GM21526 (cell line): ENCODE measurements around the gene FRMPD2.
"Not testable (repeated sequence)": the region's sequence is repeated elsewhere in the genome, so short reads cannot be mapped to it uniquely, and the experiment has no call there.

Experiments used
- ATAC-seq: cut with Tn5 transposase; IDR thresholded peaks from one replicate; pipeline ENCODE4 v1.9.1; 2021; ENCODE audit warnings: moderate library complexity; ENCODE audit not compliant: unreplicated experiment, low FRiP score

The FRMPD2 gene

DNA sequence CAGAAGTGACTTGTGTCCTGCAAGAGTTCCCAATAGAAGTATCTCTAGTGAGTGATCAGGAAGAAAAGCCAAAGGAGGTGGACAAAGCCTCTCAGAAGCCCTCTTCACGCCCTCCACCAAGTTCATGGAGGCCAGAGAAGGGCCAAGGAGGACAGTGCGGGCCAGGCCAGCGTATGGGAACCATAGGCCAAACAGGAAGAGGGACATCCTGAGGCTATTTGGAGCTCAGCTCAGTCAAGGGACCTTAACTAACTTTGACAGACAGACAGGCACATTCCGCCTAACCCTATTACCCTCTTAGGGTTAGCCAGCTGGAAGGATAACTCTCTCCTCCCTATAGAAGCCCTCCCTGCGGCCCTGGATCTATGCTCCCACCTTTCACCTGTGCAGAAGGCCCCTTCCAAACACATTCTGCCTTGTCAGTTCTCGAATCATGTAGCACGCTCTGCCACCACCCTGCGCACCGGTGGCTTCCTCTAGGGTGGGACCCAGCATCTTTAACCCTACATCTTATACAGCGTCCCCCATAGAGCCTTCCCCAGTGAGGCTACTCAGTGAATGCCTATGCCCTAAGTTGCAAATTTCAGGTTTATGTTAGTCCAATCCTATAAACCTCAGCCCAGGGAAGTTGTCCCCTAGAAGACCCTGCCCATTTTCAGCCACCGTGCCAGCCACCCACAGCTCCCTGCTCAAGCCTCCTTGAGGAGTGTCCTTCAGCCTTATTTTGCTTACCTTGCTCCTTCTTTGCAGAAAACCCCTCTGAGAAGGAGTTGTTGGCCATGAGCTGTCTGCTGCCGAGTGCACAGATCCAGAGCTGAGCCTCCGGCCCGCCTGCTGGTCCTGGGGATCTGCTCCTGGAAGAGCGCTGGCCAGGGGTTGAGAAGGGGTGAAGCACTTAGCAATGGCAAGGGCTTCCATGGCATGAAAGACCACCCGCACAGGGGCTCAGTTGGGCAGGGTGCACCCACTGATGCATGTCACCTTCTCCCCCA is 36.9 kb downstream of the FRMPD2 start:
- ATAC-seq, result no peak

GRCh38 chr10:48236199-48236621 is 38.3 kb downstream of the FRMPD2 start:
- no peak for ATAC-seq

- ATAC-seq, result no peak
Observed at GRCh38 chr10:48235501-48235900, 39.0 kb downstream of the FRMPD2 start.

DNA sequence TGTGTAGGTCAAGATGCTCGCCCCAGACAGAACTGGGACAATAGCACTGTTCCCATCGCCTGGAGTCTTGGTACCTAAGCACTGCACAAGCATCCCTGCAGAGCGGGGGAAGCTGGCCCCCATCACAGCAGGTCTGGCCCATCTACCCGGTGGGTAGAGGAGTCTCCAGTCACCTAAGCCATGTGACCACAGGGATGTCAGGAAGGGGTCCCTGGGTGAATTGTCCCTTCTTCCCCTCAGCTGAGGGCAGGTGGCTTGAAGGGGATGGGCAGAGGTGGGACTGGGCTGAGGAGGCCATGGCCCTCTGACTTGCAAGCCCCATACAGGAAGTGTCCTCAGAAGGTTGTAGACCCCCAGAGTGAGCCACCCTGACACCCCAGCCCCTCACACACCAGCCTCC is 39.7 kb downstream of the FRMPD2 start:
- ATAC-seq, result no peak

DNA sequence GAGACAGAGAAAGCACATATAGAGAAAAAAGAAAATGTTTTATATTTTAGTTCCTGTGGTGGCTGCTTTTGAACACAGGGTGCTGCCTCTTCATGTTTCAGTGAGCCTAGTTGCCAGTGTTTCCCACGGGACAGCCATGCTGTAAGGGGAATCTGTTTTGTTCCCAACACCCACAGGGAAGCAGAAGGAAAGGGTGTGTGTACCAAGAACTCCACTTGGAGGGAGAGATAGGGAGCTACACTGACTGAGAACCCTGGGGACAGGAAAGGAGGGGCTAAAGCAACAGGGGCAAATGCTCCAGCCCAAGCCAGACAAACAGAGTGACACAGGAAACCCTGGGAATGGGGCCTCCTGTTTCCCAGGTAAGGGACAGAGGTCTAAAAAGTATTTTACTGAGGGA is 40.2 kb downstream of the FRMPD2 start:
- ATAC-seq, result no peak

- ATAC-seq, result no peak
Observed at GRCh38 chr10:48233559-48234005, 40.9 kb downstream of the FRMPD2 start.

DNA sequence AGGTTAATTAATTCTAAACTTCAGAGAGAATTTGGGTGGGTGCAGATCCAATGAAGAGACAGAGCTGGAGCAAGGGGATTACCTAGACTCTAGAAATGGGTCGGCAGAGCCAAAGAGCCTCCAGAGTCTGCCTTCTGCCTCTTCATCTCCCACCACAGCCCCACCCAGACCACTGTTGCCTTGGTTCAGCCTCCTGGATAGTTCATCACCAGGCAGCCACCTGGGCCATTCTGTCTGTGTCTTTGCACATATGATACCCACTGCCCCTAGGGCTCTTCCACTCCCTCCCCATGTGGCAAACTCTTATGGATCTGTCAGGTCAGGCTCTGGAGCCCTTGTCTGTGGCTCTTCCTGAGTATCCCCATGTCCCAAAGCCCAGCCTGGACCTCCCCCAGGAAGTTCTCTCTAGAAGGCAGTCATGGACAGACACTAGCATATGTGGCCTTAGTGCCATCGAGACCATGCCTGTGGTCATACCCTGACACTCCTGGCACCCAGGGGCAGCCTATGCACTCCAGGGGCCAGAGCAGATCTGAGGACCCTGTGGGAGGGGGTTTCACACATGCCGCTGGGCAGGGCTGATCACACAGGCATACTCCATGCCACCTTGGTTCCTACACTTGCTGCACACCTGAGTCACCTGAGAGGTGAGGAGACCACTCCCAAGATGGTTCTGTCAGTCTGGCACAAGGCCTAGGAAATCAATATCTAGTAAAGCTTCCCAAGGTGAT is 41.6 kb downstream of the FRMPD2 start:
- ATAC-seq, result no peak

DNA sequence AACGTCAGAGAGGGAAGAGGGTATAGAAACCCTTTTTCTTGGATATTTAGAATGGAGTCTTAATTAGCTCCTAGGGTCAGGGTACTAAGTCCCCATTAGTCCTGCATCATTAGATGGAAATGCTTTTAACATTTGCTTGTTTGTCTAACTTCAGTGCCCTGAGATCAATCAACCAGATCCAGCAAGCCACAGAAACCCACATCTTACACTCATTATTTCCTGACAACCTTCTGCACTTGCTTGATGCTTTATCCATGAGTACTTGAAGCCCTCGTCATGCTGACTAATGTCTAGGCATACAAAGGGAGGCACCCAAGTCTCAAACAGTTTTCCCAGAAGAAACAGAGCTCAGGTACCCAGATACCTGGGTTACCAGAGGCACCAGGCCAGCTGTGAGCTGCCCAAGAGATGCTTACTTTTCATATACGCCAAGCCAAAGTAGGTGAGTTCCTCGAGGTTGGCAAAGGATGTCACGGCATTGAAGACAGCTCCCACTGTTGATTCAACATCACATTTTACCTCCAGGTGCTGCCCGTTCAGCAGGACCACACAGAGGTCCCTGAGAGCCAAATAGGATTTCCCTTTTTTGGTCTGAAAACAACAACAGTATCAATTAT is 42.7 kb downstream of the FRMPD2 start:
- ATAC-seq, result peak; percentile 55

DNA sequence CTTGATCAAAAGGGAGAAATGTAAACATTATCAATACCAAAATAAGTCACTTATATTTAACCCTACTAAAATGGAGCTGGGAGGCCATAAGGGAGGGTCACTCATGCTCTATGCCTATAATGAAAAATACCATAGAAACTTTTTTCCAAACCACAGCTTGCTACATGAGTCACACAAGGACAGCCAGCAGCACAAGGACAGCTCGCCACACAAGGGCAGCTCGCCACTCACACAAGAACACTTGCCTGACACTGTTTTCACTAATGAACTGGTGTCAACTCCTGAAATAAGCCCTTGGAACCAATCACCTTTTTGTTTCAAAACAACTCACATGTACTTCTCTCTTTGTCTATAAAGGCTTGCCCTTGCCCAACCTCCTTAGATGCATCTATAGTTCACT is 43.3 kb downstream of the FRMPD2 start:
- ATAC-seq, result peak; percentile 41

DNA sequence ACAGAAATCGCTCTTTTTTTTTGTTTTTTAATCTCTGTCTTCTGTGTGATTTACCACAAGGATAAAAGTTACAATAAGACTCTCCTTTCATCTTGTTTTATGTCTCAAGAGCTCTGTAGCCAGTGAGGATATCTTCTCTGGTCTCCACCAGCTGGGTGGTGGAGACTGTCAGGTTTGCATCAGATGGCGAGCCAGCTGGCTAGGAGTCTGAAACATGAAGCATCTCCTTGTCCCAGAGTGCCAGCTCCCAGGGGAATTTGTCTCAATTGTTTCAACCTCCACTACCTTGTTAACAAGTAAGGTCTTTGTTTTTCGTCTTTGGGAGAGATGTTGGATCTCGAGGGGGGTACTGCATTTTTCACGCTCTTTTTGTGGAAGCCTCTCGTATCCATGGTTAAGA is 47.3 kb downstream of the FRMPD2 start:
- no peak for ATAC-seq

DNA sequence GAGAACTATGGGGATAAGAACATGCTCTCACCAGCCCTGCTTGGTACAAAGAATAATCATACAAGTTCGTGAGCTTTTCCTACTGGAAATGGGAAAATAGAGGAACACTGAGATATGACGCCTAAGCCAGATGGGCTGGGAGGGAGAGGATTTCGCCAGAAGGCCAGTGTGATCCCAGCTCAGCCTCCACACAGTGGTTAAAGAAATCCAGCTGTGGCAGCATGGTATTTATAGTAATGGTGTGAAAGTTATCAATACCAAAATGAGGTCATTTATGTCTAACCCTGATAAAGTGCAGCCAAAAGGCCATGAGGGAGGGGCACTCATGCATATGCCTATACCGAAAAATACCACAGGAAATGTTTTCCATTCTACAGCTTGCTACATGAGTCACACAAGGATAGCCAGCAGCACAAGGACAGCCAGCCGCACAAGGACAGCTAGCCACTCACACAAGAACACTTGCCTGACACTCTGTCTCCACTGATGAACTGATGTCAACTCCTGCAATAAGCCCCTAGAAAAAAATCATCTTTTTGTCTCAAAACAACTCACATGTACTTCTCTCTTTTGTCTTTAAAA is 49.4 kb downstream of the FRMPD2 start:
- no peak for ATAC-seq

- no peak for ATAC-seq
Observed at GRCh38 chr10:48224296-48224695, 50.2 kb downstream of the FRMPD2 start.

- ATAC-seq, result no peak
Observed at GRCh38 chr10:48221814-48222213, 52.7 kb downstream of the FRMPD2 start.

DNA sequence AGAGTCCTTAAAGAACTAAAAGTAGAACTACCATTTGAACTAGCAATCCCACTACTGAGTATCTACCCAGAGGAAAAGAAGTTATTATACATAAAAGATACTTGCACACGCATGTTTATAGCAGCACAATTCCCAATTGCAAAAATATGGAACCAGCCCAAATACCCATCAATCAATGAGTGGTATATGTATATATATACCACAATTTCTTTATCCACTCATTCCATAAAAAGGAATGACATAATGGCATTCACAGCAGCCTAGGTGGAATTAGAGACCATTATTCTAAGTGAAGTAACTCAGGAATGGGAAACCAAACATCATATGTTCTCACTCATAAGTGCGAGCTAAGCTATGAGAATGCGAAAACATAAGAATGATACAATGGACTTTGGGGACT is 53.5 kb downstream of the FRMPD2 start:
- not testable (repeated sequence) for ATAC-seq

DNA sequence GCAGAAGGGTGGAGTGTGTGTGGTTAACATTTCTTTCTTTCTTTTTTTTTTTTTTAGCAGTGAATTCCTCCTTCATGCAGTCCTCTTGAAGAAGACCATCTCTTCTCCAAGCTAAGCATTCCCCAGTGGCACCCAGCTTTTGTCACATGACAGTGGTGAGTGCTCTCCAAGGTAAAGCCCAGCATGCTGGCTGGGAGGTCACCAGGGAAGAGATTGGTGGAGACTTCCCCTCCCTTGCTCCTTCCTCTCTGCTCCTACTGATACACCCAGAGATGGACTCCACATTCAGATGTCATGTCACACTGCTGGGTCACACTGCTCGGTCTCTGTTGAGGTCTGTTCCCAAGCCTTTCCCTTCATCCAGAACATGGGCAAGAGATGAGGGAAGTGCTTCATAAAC is 55.3 kb downstream of the FRMPD2 start:
- ATAC-seq, result no peak

DNA sequence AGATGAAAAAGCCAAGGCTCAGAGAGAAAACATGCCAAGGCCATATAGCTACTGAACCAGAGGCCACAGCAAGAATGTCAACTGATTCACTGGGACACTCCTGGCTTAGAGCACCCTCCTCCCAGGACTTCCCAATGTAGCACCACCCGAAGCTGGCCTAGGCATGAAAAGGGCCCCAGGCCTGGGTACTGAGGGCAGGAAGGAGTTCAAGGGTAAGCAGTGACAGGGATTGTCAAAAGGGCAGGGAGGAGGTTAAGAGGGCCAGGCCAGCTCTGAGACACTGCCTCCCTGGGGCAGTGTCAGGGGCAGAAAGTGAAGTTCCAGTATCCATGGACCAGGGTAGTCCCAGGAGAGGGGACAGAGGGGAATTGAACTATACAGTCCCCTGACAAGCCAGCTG is 57.8 kb downstream of the FRMPD2 start:
- ATAC-seq, result no peak

GRCh38 chr10:48216204-48216505 is 58.3 kb downstream of the FRMPD2 start:
- no peak for ATAC-seq

GRCh38 chr10:48215486-48216203 is 58.9 kb downstream of the FRMPD2 start:
- ATAC-seq, result no peak

DNA sequence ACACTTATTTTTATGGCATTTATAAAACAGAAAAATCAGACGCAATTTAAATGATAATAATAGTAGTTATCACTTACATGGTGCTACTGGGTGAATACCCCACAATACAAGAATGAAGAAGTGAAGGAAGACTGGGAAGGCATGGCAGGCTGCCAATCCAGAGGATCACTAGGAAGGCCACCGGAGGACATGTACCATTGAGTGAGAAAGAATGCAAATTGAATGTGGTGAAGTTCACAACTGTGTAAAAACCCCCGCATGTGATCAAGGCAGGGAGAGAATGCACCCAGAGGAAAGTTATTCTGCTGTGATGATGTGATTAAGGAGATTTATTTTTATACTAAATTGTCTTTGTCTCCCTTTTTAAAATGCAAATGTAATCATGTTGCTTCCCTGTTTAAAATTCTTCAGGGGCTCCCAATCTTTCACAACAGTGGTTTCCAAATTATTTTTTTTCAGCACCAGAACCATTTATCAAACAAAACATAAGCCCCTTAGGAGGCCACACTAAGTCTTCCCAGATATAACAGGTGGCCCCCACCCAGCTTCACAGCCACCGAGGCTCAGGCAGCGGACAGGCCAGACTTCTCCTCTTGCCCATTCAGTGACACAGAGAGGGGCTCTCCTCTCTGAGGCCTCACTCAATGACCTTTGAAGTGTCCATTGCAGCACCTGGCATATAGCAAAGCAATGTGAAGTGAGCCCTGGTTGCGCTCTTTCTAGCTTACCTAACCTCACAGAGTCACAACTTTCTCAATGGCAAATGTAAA is 59.6 kb downstream of the FRMPD2 start:
- no peak for ATAC-seq

GRCh38 chr10:48213047-48213446 is 61.4 kb downstream of the FRMPD2 start:
- no peak for ATAC-seq
